Lower lobe of right lung (tissue), 2 donors: ENCODE measurements around the gene KRT13. TPM values are rescaled to one million over a fixed set of nuclear protein-coding genes. Genes with fewer than 3 reads are reported as not detected.

Experiments used
- ATAC-seq, 2 donors: fragments of 200-7000 bp; cut with Tn5 transposase; one replicate each; pipeline ENCODE4 v1.9.1; 2020 to 2022; ENCODE audit warnings: mild to moderate bottlenecking in 2 of 2, moderate library complexity in 2 of 2
- DNase-seq: peaks from one replicate; pipeline ENCODE4 v3.0.0-alpha.2; 2020
- H3K27ac ChIP-seq: fragments of 200-600 bp; one replicate; pipeline ENCODE4 v1.8.0; 2022
- H3K27me3 ChIP-seq: fragments of 200-600 bp; one replicate; pipeline ENCODE4 v1.8.0; 2022; ENCODE audit warnings: low read depth
- H3K36me3 ChIP-seq: fragments of 200-600 bp; one replicate; pipeline ENCODE4 v1.8.0; 2022; ENCODE audit warnings: mild to moderate bottlenecking
- H3K4me1 ChIP-seq: fragments of 200-600 bp; one replicate; pipeline ENCODE4 v1.8.0; 2022
- H3K4me3 ChIP-seq: fragments of 200-600 bp; one replicate; pipeline ENCODE4 v1.8.0; 2022; ENCODE audit warnings: mild to moderate bottlenecking
- H3K9me3 ChIP-seq: fragments of 200-600 bp; one replicate; pipeline ENCODE4 v1.8.0; 2022
- intact Hi-C: fragments of 100-400 bp; cut with DNase I; formaldehyde crosslinking; loops from one replicate; pipeline ENCODE4 v1.11.0; 2022
- total RNA-seq: library from RNA; stranded (reverse); fragmentation: NEBNext Ultra II Directional; extraction: Animal tissue kit (Norgen Biotek cat#: 25700); gene quantifications from one replicate; pipeline ENCODE4 v1.2.1, GENCODE V29; 2021
- TF ChIP-seq, protein P1 (sequence below): fragments of 200-600 bp; IDR thresholded peaks from one replicate; pipeline ENCODE4 v1.8.0; 2022; ENCODE audit warnings: antibody characterized with exemption, mild to moderate bottlenecking
- donor health status: DM: no; HTN: yes; CAD: no; lungs with severe emphysema.

The KRT13 gene
- total RNA-seq, 1 donor from 2014 or later, result 5.2 TPM

DNA sequence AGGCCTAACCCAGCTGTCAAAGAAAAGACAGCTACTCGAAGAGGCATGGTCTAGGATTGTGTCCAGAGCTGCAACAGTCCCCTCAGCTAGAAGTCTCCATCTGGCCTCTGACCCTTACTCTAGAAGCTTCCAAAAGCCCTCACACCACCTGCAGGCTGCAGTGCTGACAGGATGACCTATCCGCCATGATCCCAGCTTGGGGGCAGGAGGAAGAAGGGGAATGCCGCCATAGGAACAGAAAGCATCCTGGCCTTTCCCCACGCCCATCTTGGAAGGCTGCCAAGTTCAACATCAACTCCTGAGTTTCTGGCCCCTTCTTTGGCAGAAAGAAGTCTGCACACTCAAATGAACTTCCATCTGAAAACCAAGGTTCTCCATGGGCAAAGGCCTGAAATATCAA, 12.6 kb downstream of the KRT13 start:
- intact Hi-C loops, result no loop called here
- ATAC-seq (no peak), DNase-seq (no peak)
- TF ChIP-seq, protein P1, sequence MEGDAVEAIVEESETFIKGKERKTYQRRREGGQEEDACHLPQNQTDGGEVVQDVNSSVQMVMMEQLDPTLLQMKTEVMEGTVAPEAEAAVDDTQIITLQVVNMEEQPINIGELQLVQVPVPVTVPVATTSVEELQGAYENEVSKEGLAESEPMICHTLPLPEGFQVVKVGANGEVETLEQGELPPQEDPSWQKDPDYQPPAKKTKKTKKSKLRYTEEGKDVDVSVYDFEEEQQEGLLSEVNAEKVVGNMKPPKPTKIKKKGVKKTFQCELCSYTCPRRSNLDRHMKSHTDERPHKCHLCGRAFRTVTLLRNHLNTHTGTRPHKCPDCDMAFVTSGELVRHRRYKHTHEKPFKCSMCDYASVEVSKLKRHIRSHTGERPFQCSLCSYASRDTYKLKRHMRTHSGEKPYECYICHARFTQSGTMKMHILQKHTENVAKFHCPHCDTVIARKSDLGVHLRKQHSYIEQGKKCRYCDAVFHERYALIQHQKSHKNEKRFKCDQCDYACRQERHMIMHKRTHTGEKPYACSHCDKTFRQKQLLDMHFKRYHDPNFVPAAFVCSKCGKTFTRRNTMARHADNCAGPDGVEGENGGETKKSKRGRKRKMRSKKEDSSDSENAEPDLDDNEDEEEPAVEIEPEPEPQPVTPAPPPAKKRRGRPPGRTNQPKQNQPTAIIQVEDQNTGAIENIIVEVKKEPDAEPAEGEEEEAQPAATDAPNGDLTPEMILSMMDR, result no peak
- Histone ChIP-seq H3K27me3 (no peaks in the 10 kb centered on the region), H3K4me1 (peaks cover 14% of the 10 kb centered on the region), H3K27ac (peak overlapping the region; percentile 13), H3K36me3 (no peaks in the 10 kb centered on the region), H3K9me3 (no peaks in the 10 kb centered on the region), H3K4me3 (no peak overlapping the region)

DNA sequence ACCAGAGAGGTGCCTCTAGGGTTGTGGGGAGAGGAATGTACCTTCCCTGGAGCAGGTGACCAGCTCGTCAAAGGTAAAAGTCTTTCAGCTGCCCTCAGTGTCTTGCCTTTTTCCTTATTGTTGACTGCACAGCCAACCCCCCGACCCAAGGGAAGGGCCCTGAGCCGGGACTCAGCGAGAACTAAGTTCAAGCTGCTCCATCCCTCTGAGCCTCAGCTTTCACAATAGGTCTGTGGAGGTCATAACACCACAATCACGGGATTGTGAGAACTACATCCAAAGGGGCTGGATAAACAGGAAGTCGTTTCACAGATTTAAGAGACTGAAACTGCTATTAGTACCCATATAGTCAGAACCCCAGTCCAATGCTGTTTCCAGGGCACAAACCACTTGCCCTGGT, 13.1 kb downstream of the KRT13 start:
- peak overlapping the region; percentile 13 for H3K27ac ChIP-seq
- intact Hi-C loops, result no loop called here
- TF ChIP-seq, protein P1, result no peak

DNA sequence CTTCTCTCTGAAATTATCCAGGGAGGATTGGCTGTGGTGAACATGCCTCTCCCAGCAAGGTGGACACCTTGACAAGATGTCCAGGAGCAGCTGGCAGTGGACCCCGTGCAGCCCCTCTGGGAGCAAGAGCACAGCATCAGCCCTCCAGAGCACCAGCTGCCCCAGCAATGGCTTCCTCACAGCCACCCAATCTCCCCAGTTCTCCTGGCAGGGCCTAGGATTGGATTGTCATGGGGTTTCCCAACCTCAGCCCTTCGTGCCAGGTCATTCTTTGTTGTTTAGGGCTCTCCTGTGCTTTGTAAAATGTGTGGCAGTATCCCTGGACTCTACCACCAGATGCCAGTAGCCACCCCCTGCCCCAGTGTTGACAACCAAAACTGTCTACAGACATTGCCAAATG, 13.9 kb downstream of the KRT13 start:
- intact Hi-C loops, result no loop called here
- Histone ChIP-seq H3K4me1 (peaks cover 10% of the 10 kb centered on the region), H3K36me3 (no peaks in the 10 kb centered on the region), H3K9me3 (no peaks in the 10 kb centered on the region), H3K4me3 (no peak overlapping the region), H3K27me3 (no peaks in the 10 kb centered on the region), H3K27ac (no peak overlapping the region)
- TF ChIP-seq, protein P1, result no peak
- DNase-seq (no peak), ATAC-seq (no peak)

More for the DNA sequence above, 13.1 kb downstream of the KRT13 start:
- H3K36me3 ChIP-seq, result no peaks in the 10 kb centered on the region
- DNase-seq, result no peak
- H3K27me3 ChIP-seq, result no peaks in the 10 kb centered on the region
- no peaks in the 10 kb centered on the region for H3K9me3 ChIP-seq
- H3K4me1 ChIP-seq, result peaks cover 10% of the 10 kb centered on the region
- peak in 1 of 2 donors; percentile 20 for ATAC-seq
- H3K4me3 ChIP-seq, result no peak overlapping the region

DNA sequence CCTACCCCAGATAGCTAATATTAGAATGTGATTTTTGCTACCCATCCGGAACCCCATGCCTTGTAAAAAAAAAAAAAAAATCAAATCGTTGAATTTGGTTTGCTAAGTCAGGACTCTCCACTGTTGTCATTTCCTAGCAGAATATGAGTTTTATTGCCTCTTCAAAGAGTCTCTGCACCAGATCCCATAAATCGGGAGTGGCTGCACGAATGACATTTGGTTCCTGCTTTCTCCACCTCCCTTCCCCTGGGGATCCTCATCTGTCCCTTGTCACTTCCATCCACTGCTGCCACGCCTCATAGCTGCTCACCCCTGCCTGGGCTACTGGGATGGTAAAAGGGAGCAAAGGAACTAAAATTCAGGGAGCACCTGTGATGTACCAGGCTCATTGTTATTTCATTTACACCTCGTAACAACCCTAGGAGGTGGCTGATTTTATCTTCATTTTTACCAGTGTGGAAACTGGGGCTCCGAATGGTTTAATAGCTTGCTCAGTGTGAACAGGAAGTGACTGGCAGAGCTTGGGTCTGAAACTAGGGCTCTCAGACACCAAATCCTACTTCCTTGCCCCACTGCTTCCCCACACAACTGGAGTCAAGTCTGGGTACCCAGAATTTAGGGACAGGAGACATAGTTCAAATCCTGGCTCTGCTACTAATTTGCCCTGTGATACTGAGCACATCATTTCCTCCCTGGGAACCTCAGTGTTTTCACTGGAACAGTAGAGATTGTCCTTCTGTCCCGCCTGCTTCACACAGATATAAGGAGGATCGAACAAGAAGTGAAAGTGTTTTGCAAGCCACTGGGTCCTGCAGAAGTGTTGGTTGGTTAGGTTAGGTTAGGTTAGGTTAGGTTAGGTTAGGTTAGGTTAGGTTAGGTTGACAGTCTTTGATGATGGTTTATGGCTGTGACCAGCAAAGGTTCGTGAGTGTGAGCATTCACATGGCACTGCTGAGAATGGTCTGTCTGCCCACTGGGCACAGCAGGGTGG, 15.1 kb downstream of the KRT13 start:
- H3K36me3 ChIP-seq, result no peaks in the 10 kb centered on the region
- no peak for DNase-seq
- no peak overlapping the region for H3K27ac ChIP-seq
- intact Hi-C loops, result no loop called here
- no peaks in the 10 kb centered on the region for H3K27me3 ChIP-seq
- ATAC-seq, result no peak
- no peak overlapping the region for H3K4me3 ChIP-seq
- TF ChIP-seq, protein P1, result no peak
- peaks cover 10% of the 10 kb centered on the region for H3K4me1 ChIP-seq
- no peaks in the 10 kb centered on the region for H3K9me3 ChIP-seq

DNA sequence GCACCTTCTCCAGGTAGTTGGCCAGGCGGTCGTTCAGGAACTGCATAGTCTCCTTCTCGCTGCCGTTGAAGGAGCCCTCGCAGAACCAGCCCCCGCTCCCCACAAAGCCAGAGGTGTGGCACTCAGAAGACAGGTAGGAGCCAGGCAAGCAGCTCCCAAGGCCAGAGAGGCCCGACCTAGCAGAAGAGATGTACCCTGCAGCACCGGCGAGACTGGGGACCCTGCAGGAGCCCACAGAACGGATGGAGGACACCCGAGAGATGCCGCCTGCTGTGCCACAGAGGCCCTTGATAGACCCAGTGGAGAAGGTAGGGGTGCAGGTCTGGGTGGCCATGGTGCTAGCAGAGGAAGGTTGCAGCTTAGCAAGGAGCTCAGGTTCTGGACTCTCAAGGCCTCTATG, 15.9 kb downstream of the KRT13 start, which contains the start of gene KRT36:
Gene KRT36, minus strand, starts transcription at position 380 of the 400 bp plus-strand sequence. Its CDS starts 46 bp downstream, at position 334.
- ATAC-seq, result no peak
- DNase-seq, result no peak
- no peaks in the 10 kb centered on the region for H3K36me3 ChIP-seq
- no peaks in the 10 kb centered on the region for H3K9me3 ChIP-seq
- H3K4me1 ChIP-seq, result peaks cover 10% of the 10 kb centered on the region
- no peak within 1 kb of the TSS for H3K4me3 ChIP-seq
- no peak within 1 kb of the TSS for H3K27ac ChIP-seq
- H3K27me3 ChIP-seq, result no peaks in the 10 kb centered on the region
- TF ChIP-seq, protein P1, result no peak
- intact Hi-C loops, result no loop called here
